ENCODE measurements around the gene F11. TPM values are rescaled to one million over a fixed set of nuclear protein-coding genes. Genes with fewer than 3 reads are reported as not detected.

F11 gene
- total and polyA plus RNA-seq, 2 donors (not counting 3 experiments of a cell fraction or from before 2014, with no cell fraction given) = not detected

DNA sequence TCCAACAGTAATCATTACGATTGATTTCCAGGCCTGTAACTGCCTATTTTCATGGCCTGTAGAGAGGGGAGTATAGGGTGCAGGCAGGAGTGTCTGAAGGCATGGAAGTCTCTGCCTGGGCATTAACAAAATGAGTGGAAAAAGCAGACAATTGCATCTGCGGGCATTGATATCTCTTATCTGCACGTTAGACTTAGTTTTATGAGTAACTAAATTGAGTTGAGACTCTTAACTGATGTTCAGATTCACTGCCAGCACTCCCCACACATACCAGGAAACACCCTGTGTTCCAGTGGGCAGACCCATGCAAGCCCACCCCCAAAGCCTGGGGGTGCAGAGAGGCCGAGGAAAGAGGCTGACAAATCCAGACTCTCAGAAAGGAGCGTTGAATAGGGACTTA, 33.3 kb downstream of the F11 start:
- no TSS peak for BruUV-seq (replicated peaks)
- H3K79me2 ChIP-seq (ENCODE audit: control insufficient read depth, insufficient read depth, low read length) = no peaks in the 10 kb centered on the region
- H3K4me2 ChIP-seq (ENCODE audit: insufficient read depth, low read length) = no peak overlapping the region
- POLR2A ChIA-PET = no interaction called here
- no peaks in the 10 kb centered on the region for H3K36me3 ChIP-seq (ENCODE audit: control insufficient read depth in 2 of 2, extremely low read depth in 1 of 2, insufficient read depth in 2 of 2, low read length in 2 of 2)
- no peak overlapping the region for H2AFZ ChIP-seq (ENCODE audit: low read depth, low read length)
- no peaks in the 10 kb centered on the region for H4K20me1 ChIP-seq (replicated peaks; ENCODE audit: control insufficient read depth, extremely low read depth, insufficient read depth, low read length)
- no peak for DNase-seq (ENCODE audit: low read depth, low spot score)
- dilution Hi-C loops (cut with MboI; ENCODE audit: extremely low pct_ligation_motif_present, low sequenced_read_pairs) (no loop called here), intact Hi-C loops (cut with micrococcal nuclease) (loop anchor here (5.0 kb wide), 1 partner anchor 378 kb away; no protein-coding TSS in a partner anchor)
- H3K27ac ChIP-seq (ENCODE audit: insufficient read depth, low read depth, low read length) = no peak overlapping the region
- peaks cover 0 to 2% of the 10 kb centered on the region in 2 experiments for H3K27me3 ChIP-seq (ENCODE audit: control insufficient read depth in 2 of 2, insufficient read depth in 2 of 2, low read length in 2 of 2)
- H3K4me1 ChIP-seq (ENCODE audit: control insufficient read depth, extremely low read depth, insufficient read depth, low read length) = no peaks in the 10 kb centered on the region
- TF ChIP-seq EZH2 (IDR thresholded peaks at IDR 0.05; ENCODE audit: borderline replicate concordance, low read depth, low read length, severe bottlenecking) = no peak
- TF ChIP-seq GATA2 (IDR thresholded peaks at IDR 0.05; ENCODE audit: insufficient read depth, insufficient read length, low read depth, low read length) = no peak
- no peak for TF ChIP-seq JUN (IDR thresholded peaks at IDR 0.05; ENCODE audit: borderline replicate concordance, insufficient read depth, insufficient read length, low read depth)
- TF ChIP-seq MYC (IDR thresholded peaks at IDR 0.05; ENCODE audit: low read depth, low read length) = no peak
- TF ChIP-seq, protein P1, sequence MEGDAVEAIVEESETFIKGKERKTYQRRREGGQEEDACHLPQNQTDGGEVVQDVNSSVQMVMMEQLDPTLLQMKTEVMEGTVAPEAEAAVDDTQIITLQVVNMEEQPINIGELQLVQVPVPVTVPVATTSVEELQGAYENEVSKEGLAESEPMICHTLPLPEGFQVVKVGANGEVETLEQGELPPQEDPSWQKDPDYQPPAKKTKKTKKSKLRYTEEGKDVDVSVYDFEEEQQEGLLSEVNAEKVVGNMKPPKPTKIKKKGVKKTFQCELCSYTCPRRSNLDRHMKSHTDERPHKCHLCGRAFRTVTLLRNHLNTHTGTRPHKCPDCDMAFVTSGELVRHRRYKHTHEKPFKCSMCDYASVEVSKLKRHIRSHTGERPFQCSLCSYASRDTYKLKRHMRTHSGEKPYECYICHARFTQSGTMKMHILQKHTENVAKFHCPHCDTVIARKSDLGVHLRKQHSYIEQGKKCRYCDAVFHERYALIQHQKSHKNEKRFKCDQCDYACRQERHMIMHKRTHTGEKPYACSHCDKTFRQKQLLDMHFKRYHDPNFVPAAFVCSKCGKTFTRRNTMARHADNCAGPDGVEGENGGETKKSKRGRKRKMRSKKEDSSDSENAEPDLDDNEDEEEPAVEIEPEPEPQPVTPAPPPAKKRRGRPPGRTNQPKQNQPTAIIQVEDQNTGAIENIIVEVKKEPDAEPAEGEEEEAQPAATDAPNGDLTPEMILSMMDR (IDR thresholded peaks at IDR 0.05; ENCODE audit: extremely low read depth in 1 of 2, insufficient read depth in 1 of 2, low read depth in 1 of 2, low read length in 2 of 2) = no peak
- TF ChIP-seq POLR2A (IDR thresholded peaks at IDR 0.05; ENCODE audit: low read depth, low read length) = no peak
- TF ChIP-seq, protein P2, sequence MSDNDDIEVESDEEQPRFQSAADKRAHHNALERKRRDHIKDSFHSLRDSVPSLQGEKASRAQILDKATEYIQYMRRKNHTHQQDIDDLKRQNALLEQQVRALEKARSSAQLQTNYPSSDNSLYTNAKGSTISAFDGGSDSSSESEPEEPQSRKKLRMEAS (IDR thresholded peaks at IDR 0.05; ENCODE audit: insufficient read depth, insufficient read length) = no peak
- TF ChIP-seq POLR2AphosphoS5 (IDR thresholded peaks at IDR 0.05; ENCODE audit: insufficient read depth, low read depth, low read length) = no peak
- no peak for TF ChIP-seq FOS (IDR thresholded peaks at IDR 0.05; ENCODE audit: borderline replicate concordance, insufficient read depth, low read length)
- CTCF ChIA-PET = no interaction called here
- H3K9me1 ChIP-seq (replicated peaks; ENCODE audit: control insufficient read depth, extremely low read depth, insufficient read depth, low read length) = no peaks in the 10 kb centered on the region
- H3K9ac ChIP-seq (replicated peaks; ENCODE audit: extremely low read depth, insufficient read depth, low read length) = no peak overlapping the region
- no peaks in the 10 kb centered on the region for H3K9me3 ChIP-seq (replicated peaks; ENCODE audit: control insufficient read depth, insufficient read depth, low read length)
- no peak overlapping the region for H3K4me3 ChIP-seq (replicated peaks in 1 of 3; ENCODE audit: insufficient read depth in 1 of 3, low read depth in 1 of 3, low read length in 3 of 3)
- FAIRE-seq = no peak
